HepG2 (cell line): ENCODE measurements around the gene CTSS. TPM values are rescaled to one million over a fixed set of nuclear protein-coding genes. Genes with fewer than 3 reads are reported as not detected.

Source experiments
- ATAC-seq: fragments of 200-7000 bp; cut with Tn5 transposase; 3 replicates; pipeline ENCODE4 v1.9.1; 2020; ENCODE audit warnings: mild to moderate bottlenecking, moderate library complexity
- BruUV-seq: library from RNA; stranded (reverse); fragments of 400-500 nt; replicated peaks from 2 replicates; lab custom pipeline; 2021; lab: Mats Ljungman, UMichigan
- CTCF ChIA-PET: fragments of 300-600 bp; formaldehyde crosslinking; extraction: SDS; loops from one replicate; lab custom pipeline; 2021; ENCODE audit warnings: low total read pairs, inconsistent platforms, low intra/inter-chr PET ratio; lab: Yijun Ruan, JAX
- POLR2A ChIA-PET: fragments of 350-600 bp; sonication (Branson Sonifier 250); formaldehyde crosslinking; loops from one replicate; lab custom pipeline; 2020; ENCODE audit warnings: antibody characterized with exemption, inconsistent platforms; lab: Yijun Ruan, JAX
- DNase-seq: peaks from one replicate; pipeline ENCODE4 v3.0.0-alpha.2; 2015; ENCODE audit warnings: low spot score
- FAIRE-seq: peaks from 3 replicates; lab custom pipeline; 2011; peaks lifted over from hg19 to GRCh38; lab: Jason Lieb, UNC
- H2AFZ ChIP-seq: one replicate; pipeline ENCODE4 v1.6.1; 2011; ENCODE audit warnings: low read length, inconsistent platforms
- H3K27ac ChIP-seq: fragments of 300-600 bp; 3 replicates; pipeline ENCODE4 v1.8.0; 2011; ENCODE audit warnings: mixed run types, mild to moderate bottlenecking, mixed read lengths, low read length, inconsistent platforms; ENCODE audit not compliant: insufficient read depth; ENCODE audit errors: extremely low read length
- H3K27me3 ChIP-seq, 2 experiments: fragments of 200-600 bp in 1 of 2; 2 replicates in 1 of 2; 3 replicates in 1 of 2; pipeline versions ENCODE4 v1.6.0 to v1.8.0; 2011; ENCODE audit warnings: low read length in 2 of 2, mild to moderate bottlenecking in 2 of 2, moderate library complexity in 2 of 2, inconsistent platforms in 1 of 2; ENCODE audit not compliant: insufficient read depth in 2 of 2, control insufficient read depth in 1 of 2
- H3K36me3 ChIP-seq, 2 experiments: fragments of 200-600 bp in 1 of 2; replicated peaks in 1 of 2; 2 replicates in 1 of 2; 3 replicates in 1 of 2; pipeline versions ENCODE4 v1.5.1 to v1.8.0; 2011; ENCODE audit warnings: low read length in 2 of 2, inconsistent platforms in 1 of 2; ENCODE audit not compliant: insufficient read depth in 2 of 2, control insufficient read depth in 1 of 2
- H3K4me1 ChIP-seq: 2 replicates; pipeline ENCODE4 v1.5.1; 2012; ENCODE audit warnings: low read length, inconsistent platforms; ENCODE audit not compliant: insufficient read depth
- H3K4me2 ChIP-seq: 2 replicates; pipeline ENCODE4 v1.6.0; 2011; ENCODE audit warnings: low read depth, low read length, inconsistent platforms
- H3K4me3 ChIP-seq, 3 experiments: fragments of 200-600 bp in 1 of 3; sonication (generic), shearing (Covaris generic) in 1 of 3; replicated peaks in 1 of 3; 2 replicates each; pipeline ENCODE4 v1.5.1; 2011 to 2016; ENCODE audit warnings: low read length in 3 of 3, inconsistent platforms in 2 of 3, low read depth in 2 of 3, mild to moderate bottlenecking in 2 of 3, control low read depth in 1 of 3, mixed read lengths in 1 of 3; ENCODE audit not compliant: insufficient read depth in 1 of 3
- H3K79me2 ChIP-seq: one replicate; pipeline ENCODE4 v1.6.1; 2011; ENCODE audit warnings: low read length, inconsistent platforms; ENCODE audit not compliant: insufficient read depth
- H3K9ac ChIP-seq: 2 replicates; pipeline ENCODE4 v1.6.0; 2011; ENCODE audit warnings: mild to moderate bottlenecking, low read depth, low read length, inconsistent platforms; ENCODE audit not compliant: insufficient read depth
- H3K9me3 ChIP-seq: 2 replicates; pipeline ENCODE4 v1.5.1; 2012; ENCODE audit warnings: mild to moderate bottlenecking, low read length
- H4K20me1 ChIP-seq: 2 replicates; pipeline ENCODE4 v1.6.0; 2011; ENCODE audit warnings: inconsistent platforms, mild to moderate bottlenecking, low read length, moderate library complexity; ENCODE audit not compliant: insufficient read depth
- ATF7 ChIP-seq, 2 experiments: fragments of 450-650 bp in 1 of 2; sonication (generic) in 1 of 2; formaldehyde crosslinking in 1 of 2; IDR thresholded peaks; 2 replicates each; pipeline versions ENCODE4 v1.4.0 to v1.6.1; 2016 to 2020; ENCODE audit warnings: antibody characterized with exemption in 1 of 2, mild to moderate bottlenecking in 1 of 2, missing genetic modification reagents in 1 of 2
- ELF1 ChIP-seq: sonication (generic); formaldehyde crosslinking; IDR thresholded peaks from 2 replicates; pipeline ENCODE4 v1.4.0; 2020; ENCODE audit warnings: missing genetic modification reagents
- HHEX ChIP-seq: IDR thresholded peaks from 2 replicates; pipeline ENCODE4 v1.6.1; 2016; ENCODE audit warnings: control low read depth
- JUND ChIP-seq: sonication (generic); formaldehyde crosslinking; IDR thresholded peaks from 2 replicates; pipeline ENCODE4 v1.8.0; 2022; ENCODE audit warnings: mild to moderate bottlenecking, missing genetic modification reagents
- POLR2G ChIP-seq: fragments of 200-400 bp; formaldehyde crosslinking; IDR thresholded peaks from 2 replicates; pipeline ENCODE4 v1.6.1; 2018; ENCODE audit warnings: mild to moderate bottlenecking, low read depth, low read length, moderate library complexity
- SRSF1 ChIP-seq: fragments of 200-400 bp; formaldehyde crosslinking; optimal IDR thresholded peaks from 2 replicates; pipeline ENCODE3; 2017; ENCODE audit warnings: mild to moderate bottlenecking, low read depth, low read length, moderate library complexity
- THAP11 ChIP-seq: IDR thresholded peaks from 2 replicates; pipeline ENCODE4 v1.6.1; 2016; ENCODE audit warnings: missing biosample characterization, missing genetic modification reagents
- XBP1 ChIP-seq: sonication (generic); formaldehyde crosslinking; IDR thresholded peaks from 2 replicates; pipeline ENCODE4 v1.5.0; 2020; ENCODE audit warnings: missing genetic modification reagents
- YEATS4 ChIP-seq: sonication (generic); formaldehyde crosslinking; IDR thresholded peaks from 2 replicates; pipeline ENCODE4 v1.4.0; 2020; ENCODE audit warnings: missing genetic modification reagents, borderline replicate concordance
- ZNF138 ChIP-seq: sonication (generic); formaldehyde crosslinking; IDR thresholded peaks from 2 replicates; pipeline ENCODE4 v1.5.0; 2020; ENCODE audit warnings: mild to moderate bottlenecking, low read depth, missing genetic modification reagents
- ZNF430 ChIP-seq: sonication (generic); formaldehyde crosslinking; IDR thresholded peaks from 2 replicates; pipeline ENCODE4 v1.9.0; 2021; ENCODE audit warnings: mild to moderate bottlenecking, missing genetic modification reagents
- ZNF510 ChIP-seq: sonication (generic); formaldehyde crosslinking; IDR thresholded peaks from 2 replicates; pipeline ENCODE4 v1.4.0; 2020; ENCODE audit warnings: low read depth, mild to moderate bottlenecking, missing genetic modification reagents
- ZNF598 ChIP-seq: sonication (generic); formaldehyde crosslinking; IDR thresholded peaks from 2 replicates; pipeline ENCODE4 v1.5.1; 2020; ENCODE audit warnings: mild to moderate bottlenecking, missing genetic modification reagents, borderline replicate concordance
- ZNF605 ChIP-seq: sonication (generic); formaldehyde crosslinking; IDR thresholded peaks from 2 replicates; pipeline ENCODE4 v1.8.0; 2022; ENCODE audit warnings: mild to moderate bottlenecking, missing genetic modification reagents
- ZNF792 ChIP-seq: IDR thresholded peaks from 2 replicates; pipeline ENCODE4 v1.6.1; 2016
- WGBS: methylation state at CpG from one replicate; pipeline ENCODE4 v1.1.6; 2017; ENCODE audit warnings: low lambda C conversion rate; 5-methylcytosine and 5-hydroxymethylcytosine counted together
- in situ Hi-C: cut with HindIII; loops from 2 replicates; pipeline ENCODE4 v1.10.0; 2017; ENCODE audit warnings: low pct_unique_long_range_greater_than_20kb; ENCODE audit not compliant: extremely low pct_ligation_motif_present
- intact Hi-C: fragments of 100-400 bp; cut with micrococcal nuclease; formaldehyde crosslinking; loops from one replicate; pipeline ENCODE4 v1.10.0; 2022; ENCODE audit not compliant: unreplicated experiment
- polyA plus RNA-seq, 8 experiments: library from polyadenylated mRNA; depleted of rRNA in 3 of 8; stranded (reverse) in 7 of 8; unstranded in 1 of 8; fragments of >200 nt; fragmentation: Illumina TruSeq in 4 of 8; extraction: Trizol in 4 of 8; gene quantifications; 2 replicates each; pipeline versions ENCODE4 v1.2.1 to v1.2.3, GENCODE V29; 2011 to 2016; ENCODE audit warnings: low read depth in 4 of 8, missing spikeins in 1 of 8, mixed read lengths in 1 of 8; ENCODE audit not compliant: insufficient read depth in 1 of 8
- total RNA-seq, 5 experiments: library from RNA; depleted of rRNA; stranded (reverse); fragments of >200 nt; fragmentation: Illumina TruSeq; extraction: Trizol; gene quantifications; 2 replicates each; pipeline ENCODE4 v1.2.3, GENCODE V29; 2016; ENCODE audit warnings: low read depth in 1 of 5
- TF ChIP-seq, protein P1 (sequence below): sonication (generic); formaldehyde crosslinking; IDR thresholded peaks from 2 replicates; pipeline ENCODE4 v1.4.0; 2020; ENCODE audit warnings: mild to moderate bottlenecking, missing genetic modification reagents
- TF ChIP-seq, protein P2 (sequence below): sonication (generic); formaldehyde crosslinking; IDR thresholded peaks from 2 replicates; pipeline ENCODE4 v1.5.0; 2020; ENCODE audit warnings: mild to moderate bottlenecking, missing genetic modification reagents
- TF ChIP-seq, protein P3 (sequence below): sonication (generic); formaldehyde crosslinking; IDR thresholded peaks from 2 replicates; pipeline ENCODE4 v1.8.0; 2022; ENCODE audit warnings: missing genetic modification reagents, low read depth, mild to moderate bottlenecking, borderline replicate concordance

CTSS gene
- total and polyA plus RNA-seq, 2 of the 13 experiments (the other 11 are each of a cell fraction or from before 2014, with no cell fraction given): 0.33 to 1.0 TPM

DNA sequence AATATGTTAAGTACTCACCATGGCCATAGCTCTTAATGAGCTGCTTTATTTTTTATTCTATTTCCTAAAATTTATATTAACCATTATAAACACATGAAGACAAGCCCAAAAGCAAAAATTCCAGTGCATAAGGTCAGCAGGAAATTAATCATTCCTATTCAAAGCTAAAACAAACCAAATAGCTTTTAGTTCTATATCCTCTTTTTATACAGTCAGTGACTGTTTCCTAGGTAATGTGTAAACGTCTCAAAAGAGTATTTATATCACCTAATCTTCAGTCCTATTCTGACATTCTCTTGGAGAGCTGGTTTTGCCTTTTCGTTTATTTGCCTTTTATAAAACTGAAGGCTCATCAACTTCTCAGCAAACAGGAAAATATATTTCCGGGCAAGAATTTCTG, 72.9 kb downstream of the CTSS start:
- 0 out of 2 replicates have a peak, but pooled peaks cover 17% of the 10 kb centered on the region for H3K4me1 ChIP-seq
- H3K9ac ChIP-seq: no peak overlapping the region
- in situ Hi-C loops: no loop called here
- FAIRE-seq (no peak), ATAC-seq (no peak), DNase-seq (no peak)
- H3K79me2 ChIP-seq: peaks cover 10% of the 10 kb centered on the region
- BruUV-seq: no TSS peak
- H3K9me3 ChIP-seq: no peaks in the 10 kb centered on the region
- no peak overlapping the region for H3K27ac ChIP-seq
- POLR2A ChIA-PET: interaction anchor here (1.1 kb wide), 1 partner anchor 113 kb away, joined by 3 read pairs; no protein-coding TSS in a partner anchor
- H4K20me1 ChIP-seq: no peaks in the 10 kb centered on the region
- 95% methylated on average over 3 of the region's 3 CpGs for WGBS
- no peak overlapping the region for H2AFZ ChIP-seq
- H3K36me3 ChIP-seq: peaks cover 4 to 42% of the 10 kb centered on the region in 2 experiments; a peak in 4 of 5 replicates
- CTCF ChIA-PET: no interaction called here
- no peak overlapping the region for H3K4me3 ChIP-seq
- intact Hi-C loops: loop anchor here (10.0 kb wide), 1 partner anchor 68 kb away; the partner anchor contains the start of gene ENSA
- TF ChIP-seq SRSF1 (no peak), HHEX (no peak), ELF1 (no peak), ZNF430 (CRISPR knock-in tag) (no peak), ATF7 (IDR thresholded peaks at IDR 0.05) (no peak), ATF7 (CRISPR knock-in tag; IDR thresholded peaks at IDR 0.05) (no peak), ZNF792 (CRISPR knock-in tag) (no peak), ZNF138 (no peak), ZNF598 (CRISPR knock-in tag) (no peak), JUND (CRISPR knock-in tag) (no peak), XBP1 (no peak), YEATS4 (CRISPR knock-in tag) (no peak), ZNF510 (no peak), ZNF605 (CRISPR knock-in tag) (no peak), POLR2G (no peak), THAP11 (no peak)
- TF ChIP-seq, protein P1, sequence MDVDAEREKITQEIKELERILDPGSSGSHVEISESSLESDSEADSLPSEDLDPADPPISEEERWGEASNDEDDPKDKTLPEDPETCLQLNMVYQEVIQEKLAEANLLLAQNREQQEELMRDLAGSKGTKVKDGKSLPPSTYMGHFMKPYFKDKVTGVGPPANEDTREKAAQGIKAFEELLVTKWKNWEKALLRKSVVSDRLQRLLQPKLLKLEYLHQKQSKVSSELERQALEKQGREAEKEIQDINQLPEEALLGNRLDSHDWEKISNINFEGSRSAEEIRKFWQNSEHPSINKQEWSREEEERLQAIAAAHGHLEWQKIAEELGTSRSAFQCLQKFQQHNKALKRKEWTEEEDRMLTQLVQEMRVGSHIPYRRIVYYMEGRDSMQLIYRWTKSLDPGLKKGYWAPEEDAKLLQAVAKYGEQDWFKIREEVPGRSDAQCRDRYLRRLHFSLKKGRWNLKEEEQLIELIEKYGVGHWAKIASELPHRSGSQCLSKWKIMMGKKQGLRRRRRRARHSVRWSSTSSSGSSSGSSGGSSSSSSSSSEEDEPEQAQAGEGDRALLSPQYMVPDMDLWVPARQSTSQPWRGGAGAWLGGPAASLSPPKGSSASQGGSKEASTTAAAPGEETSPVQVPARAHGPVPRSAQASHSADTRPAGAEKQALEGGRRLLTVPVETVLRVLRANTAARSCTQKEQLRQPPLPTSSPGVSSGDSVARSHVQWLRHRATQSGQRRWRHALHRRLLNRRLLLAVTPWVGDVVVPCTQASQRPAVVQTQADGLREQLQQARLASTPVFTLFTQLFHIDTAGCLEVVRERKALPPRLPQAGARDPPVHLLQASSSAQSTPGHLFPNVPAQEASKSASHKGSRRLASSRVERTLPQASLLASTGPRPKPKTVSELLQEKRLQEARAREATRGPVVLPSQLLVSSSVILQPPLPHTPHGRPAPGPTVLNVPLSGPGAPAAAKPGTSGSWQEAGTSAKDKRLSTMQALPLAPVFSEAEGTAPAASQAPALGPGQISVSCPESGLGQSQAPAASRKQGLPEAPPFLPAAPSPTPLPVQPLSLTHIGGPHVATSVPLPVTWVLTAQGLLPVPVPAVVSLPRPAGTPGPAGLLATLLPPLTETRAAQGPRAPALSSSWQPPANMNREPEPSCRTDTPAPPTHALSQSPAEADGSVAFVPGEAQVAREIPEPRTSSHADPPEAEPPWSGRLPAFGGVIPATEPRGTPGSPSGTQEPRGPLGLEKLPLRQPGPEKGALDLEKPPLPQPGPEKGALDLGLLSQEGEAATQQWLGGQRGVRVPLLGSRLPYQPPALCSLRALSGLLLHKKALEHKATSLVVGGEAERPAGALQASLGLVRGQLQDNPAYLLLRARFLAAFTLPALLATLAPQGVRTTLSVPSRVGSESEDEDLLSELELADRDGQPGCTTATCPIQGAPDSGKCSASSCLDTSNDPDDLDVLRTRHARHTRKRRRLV (CRISPR knock-in tag): no peak
- TF ChIP-seq, protein P2, sequence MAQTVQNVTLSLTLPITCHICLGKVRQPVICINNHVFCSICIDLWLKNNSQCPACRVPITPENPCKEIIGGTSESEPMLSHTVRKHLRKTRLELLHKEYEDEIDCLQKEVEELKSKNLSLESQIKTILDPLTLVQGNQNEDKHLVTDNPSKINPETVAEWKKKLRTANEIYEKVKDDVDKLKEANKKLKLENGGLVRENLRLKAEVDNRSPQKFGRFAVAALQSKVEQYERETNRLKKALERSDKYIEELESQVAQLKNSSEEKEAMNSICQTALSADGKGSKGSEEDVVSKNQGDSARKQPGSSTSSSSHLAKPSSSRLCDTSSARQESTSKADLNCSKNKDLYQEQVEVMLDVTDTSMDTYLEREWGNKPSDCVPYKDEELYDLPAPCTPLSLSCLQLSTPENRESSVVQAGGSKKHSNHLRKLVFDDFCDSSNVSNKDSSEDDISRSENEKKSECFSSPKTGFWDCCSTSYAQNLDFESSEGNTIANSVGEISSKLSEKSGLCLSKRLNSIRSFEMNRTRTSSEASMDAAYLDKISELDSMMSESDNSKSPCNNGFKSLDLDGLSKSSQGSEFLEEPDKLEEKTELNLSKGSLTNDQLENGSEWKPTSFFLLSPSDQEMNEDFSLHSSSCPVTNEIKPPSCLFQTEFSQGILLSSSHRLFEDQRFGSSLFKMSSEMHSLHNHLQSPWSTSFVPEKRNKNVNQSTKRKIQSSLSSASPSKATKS: no peak
- TF ChIP-seq, protein P3, sequence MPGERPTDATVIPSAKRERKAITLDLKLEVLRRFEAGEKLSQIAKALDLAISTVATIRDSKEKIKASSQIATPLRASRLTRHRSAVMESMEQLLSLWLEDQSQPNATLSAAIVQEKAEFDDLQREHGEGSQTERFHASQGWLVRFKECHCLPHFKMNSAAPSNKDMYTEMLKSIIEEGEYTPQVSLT: no peak
- H3K4me2 ChIP-seq: no peak overlapping the region
- H3K27me3 ChIP-seq: no peaks in the 10 kb centered on the region; a peak in 1 of 5 replicates
